HUDEP-2 (cell line): ENCODE results near the gene F5.

Experiments
- DNase-seq, 76 experiments: peaks; one replicate each; lab custom pipeline; 2025; ENCODE audit not compliant: unreplicated experiment in 76 of 76; lab: John Stamatoyannopoulos, UW

Gene F5

DNA sequence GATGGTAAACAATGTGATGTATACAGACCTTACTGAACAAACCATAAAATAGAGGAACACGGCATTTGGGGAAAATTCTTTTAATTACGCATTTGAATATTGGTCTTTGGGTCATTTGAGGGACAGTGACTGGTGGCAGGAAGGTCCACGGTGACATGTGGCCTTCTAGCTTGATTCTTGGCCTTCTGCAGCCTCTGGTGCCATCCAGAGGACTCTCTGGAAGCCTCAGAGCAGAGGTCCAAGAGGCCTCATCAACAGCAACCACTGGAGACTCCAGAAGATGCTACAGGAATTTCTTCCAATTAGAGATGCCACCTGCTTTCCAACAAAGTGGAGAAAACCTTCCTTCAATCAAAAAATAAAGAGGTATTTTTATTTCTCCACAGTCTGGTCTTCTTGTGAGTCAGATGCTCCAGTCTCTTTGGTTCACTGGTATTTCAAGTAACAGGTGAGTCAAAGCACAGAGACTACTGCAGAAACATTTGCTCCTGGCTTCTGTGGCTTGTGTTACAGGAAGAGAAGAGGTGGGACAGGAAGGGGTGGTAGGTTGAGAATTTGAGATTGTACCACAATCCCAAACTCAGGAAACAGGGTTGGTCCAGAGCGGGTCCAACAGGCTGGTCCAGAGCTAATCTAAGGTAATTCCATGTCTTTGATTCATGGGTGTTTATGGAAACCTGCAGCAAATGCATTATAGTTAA, 2.7 kb upstream of the F5 start:
- DNase-seq: no peak

DNA sequence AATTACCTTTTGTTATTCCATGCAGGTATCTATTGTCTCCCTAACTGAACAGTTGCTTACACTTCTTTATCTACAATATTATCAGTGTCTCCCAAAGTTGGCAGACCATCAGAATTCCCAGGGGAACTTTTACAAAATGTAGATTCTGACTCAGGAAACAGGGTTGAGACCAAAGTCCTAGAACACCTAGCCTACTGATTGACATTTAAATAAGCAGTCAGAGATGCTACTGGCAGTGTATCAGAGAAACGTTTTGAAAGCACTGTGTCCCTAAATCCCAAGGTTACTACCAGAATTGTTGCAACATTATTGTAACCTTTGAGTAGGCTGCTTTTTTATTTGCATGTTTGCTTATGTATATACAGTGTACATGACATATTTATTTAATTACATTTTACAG, 1.8 kb upstream of the F5 start:
- DNase-seq: no peak

DNA sequence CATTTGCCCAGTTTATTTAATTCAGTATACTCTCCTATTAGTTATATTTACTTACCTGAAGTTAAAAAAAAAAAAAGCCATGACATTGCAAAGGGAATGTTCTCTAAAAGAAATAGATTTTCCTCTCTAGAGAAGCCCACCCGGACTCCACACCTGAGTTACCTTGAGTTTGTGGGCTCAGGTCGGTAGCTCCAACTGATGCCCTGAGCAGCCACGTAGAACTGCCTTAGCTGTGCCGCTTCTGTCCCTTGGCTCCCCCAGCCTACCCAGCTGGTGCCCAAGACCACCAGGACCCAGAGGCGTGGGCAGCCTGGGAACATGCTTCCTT, 250 bp downstream of the F5 start:
- DNase-seq: no peak

GRCh38 chr1:169585181-169585580, 1.1 kb downstream of the F5 start:
- no peak for DNase-seq

- DNase-seq: no peak
Measured at GRCh38 chr1:169584483-169585144, 1.7 kb downstream of the F5 start.

DNA sequence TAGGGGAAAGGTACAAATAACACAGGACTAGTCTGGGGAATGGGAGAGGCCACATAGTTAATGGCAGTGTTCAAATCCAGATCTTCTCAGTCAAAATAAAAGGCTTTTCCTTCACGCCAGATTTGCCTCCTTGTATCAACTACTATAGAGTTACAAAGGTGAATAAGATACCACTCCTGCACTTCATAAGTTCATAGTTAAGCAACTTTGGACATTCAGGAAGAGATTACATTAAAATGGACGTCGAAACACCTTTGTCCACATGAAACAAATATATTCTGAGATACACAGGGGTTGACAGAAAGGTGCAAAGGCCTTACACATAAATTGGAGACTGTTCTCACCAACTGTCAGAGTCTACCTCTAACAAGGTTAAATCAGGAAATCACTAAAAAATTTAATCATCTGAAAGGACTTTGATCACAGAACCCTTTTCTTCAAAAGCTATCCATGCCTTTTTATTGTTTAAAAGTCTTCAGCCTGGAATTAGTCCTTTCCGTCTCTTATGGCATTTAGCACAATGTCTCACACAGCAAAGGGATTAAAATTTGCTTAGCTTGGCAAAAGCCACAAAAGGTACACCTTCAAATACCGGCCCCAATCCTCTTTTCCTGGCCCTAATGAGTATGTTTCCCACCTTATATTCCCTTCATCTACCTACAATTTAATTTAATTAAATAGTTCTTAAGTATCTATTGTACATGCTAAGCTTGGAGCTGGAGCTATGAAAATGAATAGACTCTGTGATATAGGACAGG, 8.1 kb downstream of the F5 start:
- DNase-seq: no peak

DNA sequence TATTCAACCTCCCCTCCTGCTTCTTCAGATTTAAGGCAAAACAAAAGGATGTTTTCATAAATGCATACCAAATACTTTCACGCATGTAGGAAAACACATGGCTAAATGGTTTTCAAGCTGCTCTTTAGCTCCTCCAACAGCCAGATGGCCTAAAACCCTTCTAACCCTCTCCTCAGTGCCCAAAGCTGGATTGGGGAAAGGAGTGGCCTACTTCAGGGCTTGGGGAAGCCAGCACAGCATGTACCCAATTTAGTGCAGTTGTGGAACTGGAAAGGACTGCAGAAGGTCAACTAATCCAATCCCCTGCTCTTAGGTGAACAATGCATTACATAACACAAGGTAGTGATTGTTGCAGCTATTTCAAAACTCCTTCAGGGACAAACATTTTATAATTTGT, 9.3 kb downstream of the F5 start:
- DNase-seq: no peak

DNA sequence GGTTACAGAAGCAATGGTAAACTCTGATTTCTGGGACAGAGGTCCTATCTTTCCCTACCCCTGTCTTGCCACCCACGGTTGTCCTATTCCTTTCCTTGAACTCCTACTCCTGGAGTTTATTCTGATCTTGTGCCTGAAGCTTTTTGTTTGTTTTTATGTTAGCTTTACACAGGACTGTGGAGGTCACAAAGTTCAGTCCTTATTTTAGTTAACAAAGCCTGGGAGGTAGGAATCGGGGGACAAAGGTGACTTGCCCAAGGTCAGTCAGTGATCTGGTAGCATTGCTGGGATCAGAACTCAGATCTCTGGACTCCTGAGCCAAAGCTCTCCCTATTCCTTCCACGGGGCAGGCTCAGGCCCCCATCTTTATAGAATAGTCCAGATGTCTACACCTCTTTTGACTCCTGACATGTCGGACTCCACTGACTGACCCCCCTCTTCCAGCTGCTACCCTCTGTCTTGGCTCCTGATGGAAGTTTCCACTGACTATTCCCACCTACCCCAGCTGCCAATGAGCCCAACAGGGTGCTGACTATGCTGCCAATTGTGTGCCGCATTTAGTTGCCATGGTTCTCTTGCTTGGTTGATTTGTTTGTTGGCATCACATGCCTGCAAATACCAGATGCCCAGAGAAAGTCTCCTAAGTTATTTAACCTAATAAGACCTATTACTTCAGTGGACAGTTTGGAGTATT, 9.9 kb downstream of the F5 start:
- DNase-seq: no peak

GRCh38 chr1:169574336-169574735, 11.9 kb downstream of the F5 start:
- DNase-seq: no peak

- DNase-seq: no peak
Measured at GRCh38 chr1:169572187-169572586, 14.1 kb downstream of the F5 start.

DNA sequence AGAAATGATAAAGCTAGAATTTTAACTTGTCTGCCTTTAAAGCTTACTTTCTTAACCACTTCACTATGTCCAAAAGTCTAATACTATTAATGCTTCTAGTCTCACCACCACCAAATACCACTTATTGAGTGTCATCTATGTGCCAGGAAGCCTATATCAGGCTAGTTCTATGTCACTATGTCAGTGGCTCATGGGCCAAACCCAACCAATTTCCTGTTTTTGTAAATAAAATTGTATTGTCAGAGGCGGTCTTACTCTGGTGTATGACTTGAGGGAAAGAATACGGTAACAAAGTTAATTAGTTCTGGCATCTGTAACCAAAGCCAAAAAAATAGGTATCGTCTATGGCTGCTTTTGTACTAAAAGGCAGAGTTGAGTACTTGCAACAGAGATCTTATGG, 14.8 kb downstream of the F5 start:
- no peak for DNase-seq

GRCh38 chr1:169570172-169570574, 16.1 kb downstream of the F5 start:
- no peak for DNase-seq

DNA sequence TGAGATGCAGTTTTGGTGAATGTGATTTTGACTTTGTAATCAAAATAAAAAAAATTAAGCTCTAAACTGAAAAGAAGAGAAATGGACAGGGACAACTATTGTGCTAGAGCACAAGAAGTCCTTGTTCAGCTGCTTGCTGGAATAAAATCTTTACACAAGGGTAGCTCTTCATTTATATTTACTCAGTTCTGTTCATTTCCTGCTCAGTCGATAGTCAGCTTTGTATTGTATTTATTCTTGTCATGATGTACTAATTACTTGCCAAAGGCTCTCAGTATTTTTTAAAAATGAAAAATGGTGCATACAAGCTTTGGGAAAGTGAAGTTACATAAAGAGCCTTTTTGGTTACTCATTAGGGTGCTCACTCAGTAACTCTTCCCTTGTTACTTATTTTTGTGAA, 17.8 kb downstream of the F5 start:
- no peak for DNase-seq

GRCh38 chr1:169565335-169566271, 20.7 kb downstream of the F5 start:
- DNase-seq: no peak

- no peak for DNase-seq
Measured at GRCh38 chr1:169563650-169564049, 22.6 kb downstream of the F5 start.

DNA sequence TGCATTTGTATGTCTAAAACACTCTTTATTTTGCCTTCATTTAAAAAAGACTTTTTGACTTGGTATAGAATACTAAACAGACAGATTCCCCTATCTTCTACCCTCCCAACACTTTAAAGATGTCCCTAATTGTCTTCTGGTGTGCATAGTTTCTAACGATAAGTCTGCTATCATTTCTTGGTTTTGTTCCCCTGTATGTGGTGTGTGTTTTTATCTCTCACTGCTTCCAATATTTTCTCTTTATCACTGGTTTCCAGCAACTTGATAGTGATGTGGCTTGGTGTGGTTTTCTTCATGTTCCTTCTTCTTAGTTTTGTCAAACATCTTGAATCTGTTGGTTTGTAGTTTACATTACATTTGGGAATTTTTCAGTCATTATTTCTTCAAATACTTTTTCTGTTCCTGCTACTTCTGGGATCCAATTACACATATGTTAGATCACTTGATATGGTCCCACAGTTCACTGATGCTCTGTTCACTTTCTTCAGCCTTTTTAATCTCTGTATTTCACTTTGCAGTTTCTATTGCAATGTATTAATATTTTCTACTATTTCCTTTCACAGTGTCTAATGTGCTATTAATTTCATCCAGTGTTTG, 23.2 kb downstream of the F5 start:
- peak in 1 of 76 experiments; percentile 5 for DNase-seq

GRCh38 chr1:169561692-169562091, 24.6 kb downstream of the F5 start:
- no peak for DNase-seq

DNA sequence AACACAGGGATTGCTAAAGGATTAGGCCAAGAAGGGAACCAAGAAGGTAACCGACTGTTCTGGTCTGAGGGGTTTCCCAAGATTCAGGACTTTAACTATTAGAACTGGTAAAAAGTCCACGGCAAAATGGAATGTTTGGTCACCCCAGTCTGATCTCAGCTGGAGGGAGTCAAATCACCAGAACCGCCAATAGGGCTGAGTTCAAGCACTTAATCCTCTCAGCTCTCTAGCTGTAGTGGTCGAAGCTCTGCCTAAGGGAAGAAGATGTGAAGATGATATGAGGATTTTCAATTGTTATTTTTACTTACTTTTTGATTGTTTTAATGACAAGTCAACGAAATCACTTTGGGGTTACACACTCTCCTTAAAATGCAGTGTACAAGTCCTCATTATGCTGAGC, 29.1 kb downstream of the F5 start:
- DNase-seq: no peak

DNA sequence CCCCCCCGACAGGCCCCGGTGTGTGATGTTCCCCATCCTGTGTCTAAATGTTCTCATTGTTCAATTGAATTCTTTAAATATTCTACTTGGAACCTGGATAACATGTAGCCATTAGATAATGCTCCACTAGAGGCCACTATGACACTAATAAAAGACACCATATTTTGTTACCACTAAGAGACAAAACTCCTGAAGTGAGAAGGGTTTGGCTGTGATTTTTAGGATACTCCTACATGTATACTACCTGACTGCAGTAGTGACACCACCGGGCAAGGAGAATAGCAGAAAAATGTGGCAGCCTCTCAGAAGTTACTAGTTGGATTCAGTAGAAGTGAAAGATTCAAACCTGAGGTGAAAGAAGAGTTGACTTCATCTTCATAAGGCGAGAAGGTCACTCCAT, 36.0 kb downstream of the F5 start:
- peak in 7 of 76 experiments; percentile 2 to 18 (median 6) for DNase-seq

- DNase-seq: no peak
Measured at GRCh38 chr1:169548282-169548681, 38.0 kb downstream of the F5 start.
